Left ventricle myocardium superior (tissue), 1 donor: ENCODE data around the gene DNAJC30. TPM values are rescaled to one million over a fixed set of nuclear protein-coding genes. Genes with fewer than 3 reads are reported as not detected.

Experiments used
- microRNA-seq: library from miRNA; unstranded; fragments of <30 nt; microRNA quantifications from one replicate; pipeline ENCODE4 v1.2.0, GENCODE V29; 2020; ENCODE audit warnings: borderline number of aligned reads
- total RNA-seq: library from RNA; stranded (reverse); fragmentation: NEBNext Ultra II Directional; extraction: Animal tissue kit (Norgen Biotek cat#: 25700); gene quantifications from one replicate; pipeline ENCODE4 v1.2.1, GENCODE V29; 2021
- donor health status: DM: no; HTN: yes; CAD: no; lungs with severe emphysema.

The DNAJC30 gene
- total RNA-seq, 1 donor from 2014 or later: 13.2 TPM

Small RNAs within 50 kb of the gene (microRNA-seq; reads per million reads assigned to microRNA genes)
- not detected for gene MIR4284

Other genes starting within 250 kb of the DNAJC30 start
- gene FZD9, start 249.7 kb downstream of the DNAJC30 start, total RNA-seq: 0.25 TPM
- gene BAZ1B, start 161.2 kb downstream of the DNAJC30 start, total RNA-seq: 44.6 TPM
- gene BCL7B, start 125.8 kb downstream of the DNAJC30 start, total RNA-seq: 80.7 TPM
- gene TBL2, start 104.9 kb downstream of the DNAJC30 start, total RNA-seq: 7.8 TPM
- gene MLXIPL, start 58.9 kb downstream of the DNAJC30 start, total RNA-seq: 9.6 TPM
- 3.3 TPM for gene VPS37D, start 15.6 kb downstream of the DNAJC30 start, total RNA-seq
- 79.8 TPM for gene BUD23, start 144 bp upstream of the DNAJC30 start, total RNA-seq
- gene STX1A, start 36.2 kb upstream of the DNAJC30 start, total RNA-seq: 3.0 TPM
- 24.0 TPM for gene ABHD11, start 55.3 kb upstream of the DNAJC30 start, total RNA-seq
- not detected for gene CLDN3, start 86.8 kb upstream of the DNAJC30 start, total RNA-seq
- gene CLDN4, start 147.5 kb upstream of the DNAJC30 start, total RNA-seq: not detected
- 0.27 TPM for gene METTL27, start 159.1 kb upstream of the DNAJC30 start, total RNA-seq
- not detected for gene TMEM270, start 177.7 kb upstream of the DNAJC30 start, total RNA-seq